Immature natural killer cell (primary cell): Measurements from ENCODE around the gene ZNF529. TPM values are rescaled to one million over a fixed set of nuclear protein-coding genes. Genes with fewer than 3 reads are reported as not detected.

Experiments
- polyA plus RNA-seq, 3 donors: library from polyadenylated mRNA; unstranded; fragments of 300-500 nt; fragmentation: Illumina TruSeq; gene quantifications; one replicate each; pipeline ENCODE4 v1.2.3, GENCODE V29; 2021

The ZNF529 gene
- polyA plus RNA-seq, 3 donors from 2014 or later: 3.3 to 5.3 (median 4.1) TPM

Other genes with a start within 250 kb of the ZNF529 start
- gene ZFP14, start 194.1 kb downstream of the ZNF529 start, polyA plus RNA-seq: 1 to 10 TPM in 2 of 3 donors, under 1 TPM in 1; 0.46 to 6.4 (median 2.7) TPM
- 1 to 10 TPM; 4.5 to 9.4 (median 6.1) TPM for gene ZFP82, start 154.6 kb downstream of the ZNF529 start, polyA plus RNA-seq
- 10 to 100 TPM; 10.9 to 14.3 (median 11.6) TPM for gene ZNF566, start 83.7 kb downstream of the ZNF529 start, polyA plus RNA-seq
- 10 to 100 TPM in 1 of 3 donors, 1 to 10 TPM in 2; 2.9 to 17.3 (median 6.4) TPM for gene ZNF260, start 45.0 kb downstream of the ZNF529 start, polyA plus RNA-seq
- gene ZNF382, start 32.0 kb upstream of the ZNF529 start, polyA plus RNA-seq: 1 to 10 TPM; 1.3 to 4.6 (median 1.8) TPM
- gene ZNF461, start 93.5 kb upstream of the ZNF529 start, polyA plus RNA-seq: 1 to 10 TPM; 2.6 to 7.8 (median 4.0) TPM
- 1 to 10 TPM; 4.6 to 7.9 (median 4.8) TPM for gene ZNF567, start 114.3 kb upstream of the ZNF529 start, polyA plus RNA-seq
- gene ZNF850, start 199.5 kb upstream of the ZNF529 start, polyA plus RNA-seq: under 1 TPM in 2 of 3 donors, not detected in 1; 0.22 to 0.50 TPM